ENCODE measurements around the gene RTBDN.

GRCh38 chr19:12868540-12869112 is 34.2 kb upstream of the RTBDN start:
- TF ChIP-seq CTCF (IDR thresholded peaks at IDR 0.05 in 4 of 5, conservative IDR thresholded peaks at IDR 0.05 in 1 of 5) (no peak), POLR2A (IDR thresholded peaks at IDR 0.05) (no peak)

All from gastrocnemius medialis (tissue), 4 donors.